NAMALWA (cell line): Measurements from ENCODE around the gene BASP1.
A peak's percentile ranks its signal among the peaks of the same experiment; 100 is the strongest.
"Not testable (repeated sequence)": the region's sequence is repeated elsewhere in the genome, so short reads cannot be mapped to it uniquely, and the experiment has no call there.

Experiments used
- DNase-seq: peaks from one replicate; pipeline ENCODE4 v3.0.0-alpha.2; 2015; ENCODE audit warnings: low spot score

The BASP1 gene

GRCh38 chr5:17256171-17256570, 38.7 kb downstream of the BASP1 start:
- DNase-seq, result no peak

GRCh38 chr5:17256839-17257238, 39.4 kb downstream of the BASP1 start:
- DNase-seq, result no peak

GRCh38 chr5:17257705-17258273, 40.4 kb downstream of the BASP1 start:
- DNase-seq, result no peak

GRCh38 chr5:17258431-17258830, 41.0 kb downstream of the BASP1 start:
- no peak for DNase-seq

- DNase-seq, result not testable (repeated sequence)
Measured at GRCh38 chr5:17259012-17259411, 41.6 kb downstream of the BASP1 start.

- DNase-seq, result no peak
Measured at GRCh38 chr5:17259630-17260257, 42.3 kb downstream of the BASP1 start.

GRCh38 chr5:17260549-17260948, 43.1 kb downstream of the BASP1 start:
- DNase-seq, result no peak

- no peak for DNase-seq
Measured at GRCh38 chr5:17261075-17261474, 43.6 kb downstream of the BASP1 start.

- no peak for DNase-seq
Measured at GRCh38 chr5:17265041-17265440, 47.6 kb downstream of the BASP1 start.

- DNase-seq, result no peak
Measured at GRCh38 chr5:17267106-17267505, 49.7 kb downstream of the BASP1 start.

GRCh38 chr5:17269201-17269600, 51.8 kb downstream of the BASP1 start:
- no peak for DNase-seq

GRCh38 chr5:17272111-17272510, 54.7 kb downstream of the BASP1 start:
- DNase-seq, result no peak

- DNase-seq, result no peak
Measured at GRCh38 chr5:17275289-17276158, 58.1 kb downstream of the BASP1 start.

GRCh38 chr5:17276445-17276844, 59.0 kb downstream of the BASP1 start:
- no peak for DNase-seq

GRCh38 chr5:17277907-17278306, 60.5 kb downstream of the BASP1 start:
- DNase-seq, result no peak

- no peak for DNase-seq
Measured at GRCh38 chr5:17278931-17279330, 61.5 kb downstream of the BASP1 start.

- DNase-seq, result no peak
Measured at GRCh38 chr5:17279487-17279886, 62.1 kb downstream of the BASP1 start.

- peak; percentile 86 for DNase-seq
Measured at GRCh38 chr5:17282283-17283120, 65.1 kb downstream of the BASP1 start.

- no peak for DNase-seq
Measured at GRCh38 chr5:17283121-17283415, 65.6 kb downstream of the BASP1 start.

- no peak for DNase-seq
Measured at GRCh38 chr5:17287501-17288155, 70.2 kb downstream of the BASP1 start.

GRCh38 chr5:17288570-17288969, 71.1 kb downstream of the BASP1 start:
- DNase-seq, result no peak
